OCI-LY1 (cell line): ENCODE results near the gene WDR26.

Experiments used
- EZH2 ChIP-seq: fragments of 200-600 bp; sonication (generic), shearing (Covaris generic); IDR thresholded peaks from 2 replicates; pipeline ENCODE4 v1.8.0; 2017; ENCODE audit warnings: borderline replicate concordance, mixed run types, mild to moderate bottlenecking, antibody characterized with exemption, low read length, moderate library complexity, mixed read lengths
- TF ChIP-seq, protein P1 (sequence below): fragments of 200-600 bp; sonication (generic), shearing (Covaris generic); IDR thresholded peaks from 2 replicates; pipeline ENCODE4 v1.5.1; 2017; ENCODE audit warnings: mild to moderate bottlenecking, antibody characterized with exemption, low read length, moderate library complexity, mixed read lengths

DNA sequence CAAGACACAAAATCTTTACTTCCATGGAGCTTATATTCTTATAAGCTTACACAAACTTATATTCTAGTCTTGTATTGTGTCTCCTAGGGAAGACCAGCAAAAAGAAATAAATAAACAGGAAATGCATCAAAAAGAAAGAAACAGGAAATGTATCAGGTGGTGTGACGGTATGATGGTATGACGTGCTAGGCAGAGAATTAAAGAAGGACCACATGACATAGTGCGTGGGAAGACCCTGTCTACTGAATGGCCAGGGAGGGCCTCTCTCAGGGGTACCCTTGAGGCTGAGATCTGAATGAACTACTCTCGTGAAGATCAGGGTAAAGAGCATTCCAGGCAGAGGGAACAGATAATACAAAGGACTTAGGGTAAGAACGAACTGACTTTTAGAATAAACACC is 15.6 kb upstream of the WDR26 start:
- TF ChIP-seq, protein P1, sequence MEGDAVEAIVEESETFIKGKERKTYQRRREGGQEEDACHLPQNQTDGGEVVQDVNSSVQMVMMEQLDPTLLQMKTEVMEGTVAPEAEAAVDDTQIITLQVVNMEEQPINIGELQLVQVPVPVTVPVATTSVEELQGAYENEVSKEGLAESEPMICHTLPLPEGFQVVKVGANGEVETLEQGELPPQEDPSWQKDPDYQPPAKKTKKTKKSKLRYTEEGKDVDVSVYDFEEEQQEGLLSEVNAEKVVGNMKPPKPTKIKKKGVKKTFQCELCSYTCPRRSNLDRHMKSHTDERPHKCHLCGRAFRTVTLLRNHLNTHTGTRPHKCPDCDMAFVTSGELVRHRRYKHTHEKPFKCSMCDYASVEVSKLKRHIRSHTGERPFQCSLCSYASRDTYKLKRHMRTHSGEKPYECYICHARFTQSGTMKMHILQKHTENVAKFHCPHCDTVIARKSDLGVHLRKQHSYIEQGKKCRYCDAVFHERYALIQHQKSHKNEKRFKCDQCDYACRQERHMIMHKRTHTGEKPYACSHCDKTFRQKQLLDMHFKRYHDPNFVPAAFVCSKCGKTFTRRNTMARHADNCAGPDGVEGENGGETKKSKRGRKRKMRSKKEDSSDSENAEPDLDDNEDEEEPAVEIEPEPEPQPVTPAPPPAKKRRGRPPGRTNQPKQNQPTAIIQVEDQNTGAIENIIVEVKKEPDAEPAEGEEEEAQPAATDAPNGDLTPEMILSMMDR = no peak
- no peak for TF ChIP-seq EZH2
